Glutamatergic neuron (in vitro differentiated cells): Measurements from ENCODE around the gene UGGT2. TPM values are rescaled to one million over a fixed set of nuclear protein-coding genes. Genes with fewer than 3 reads are reported as not detected.

ENCODE experiments used
- DNase-seq: peaks from one replicate; pipeline ENCODE4 v3.0.0; 2022
- H3K27ac Mint-ChIP-seq: one replicate; pipeline ENCODE4 v1.8.0; 2020; ENCODE audit warnings: mild to moderate bottlenecking, mixed read lengths, inconsistent platforms; ENCODE audit not compliant: unreplicated experiment
- H3K27me3 Mint-ChIP-seq: one replicate; pipeline ENCODE4 v1.8.0; 2020; ENCODE audit warnings: mild to moderate bottlenecking, moderate library complexity, mixed read lengths, inconsistent platforms; ENCODE audit not compliant: unreplicated experiment
- H3K36me3 Mint-ChIP-seq: one replicate; pipeline ENCODE4 v1.8.0; 2020; ENCODE audit warnings: mild to moderate bottlenecking, mixed read lengths, inconsistent platforms; ENCODE audit not compliant: unreplicated experiment
- H3K4me1 Mint-ChIP-seq: one replicate; pipeline ENCODE4 v1.8.0; 2020; ENCODE audit warnings: mild to moderate bottlenecking, low read depth, mixed read lengths, inconsistent platforms; ENCODE audit not compliant: unreplicated experiment
- H3K4me3 Mint-ChIP-seq: one replicate; pipeline ENCODE4 v1.8.0; 2020; ENCODE audit warnings: mild to moderate bottlenecking, mixed read lengths, inconsistent platforms; ENCODE audit not compliant: unreplicated experiment
- H3K9me3 Mint-ChIP-seq: one replicate; pipeline ENCODE4 v1.8.0; 2020; ENCODE audit warnings: mild to moderate bottlenecking, moderate library complexity, mixed read lengths, inconsistent platforms; ENCODE audit not compliant: unreplicated experiment
- CTCF ChIP-seq: fragments of 200-600 bp; sonication (generic); IDR thresholded peaks from one replicate; pipeline ENCODE4 v1.5.0; 2021; ENCODE audit not compliant: partially characterized antibody, unreplicated experiment
- total RNA-seq: library from RNA; stranded (reverse); fragmentation: NEBNext Ultra II Directional; extraction: Animal tissue kit (Norgen Biotek cat#: 25700); gene quantifications from one replicate; pipeline ENCODE4 v1.2.1, GENCODE V29; 2021; ENCODE audit not compliant: unreplicated experiment

Gene UGGT2
- total RNA-seq, 1 donor from 2014 or later, result 34.6 TPM

GRCh38 chr13:96032717-96033116 is 20.5 kb downstream of the UGGT2 start:
- no peak for DNase-seq
- Mint-ChIP-seq H3K4me3 (no peak overlapping the region), H3K27ac (no peak overlapping the region), H3K4me1 (no peaks in the 10 kb centered on the region), H3K27me3 (peaks cover 1% of the 10 kb centered on the region), H3K9me3 (peaks cover 4% of the 10 kb centered on the region), H3K36me3 (no peaks in the 10 kb centered on the region)
- no peak for TF ChIP-seq CTCF

GRCh38 chr13:96029002-96029401 is 24.2 kb downstream of the UGGT2 start:
- DNase-seq, result no peak
- TF ChIP-seq CTCF, result no peak
- Mint-ChIP-seq H3K9me3 (peaks cover 3% of the 10 kb centered on the region), H3K4me3 (no peak overlapping the region), H3K4me1 (no peaks in the 10 kb centered on the region), H3K36me3 (no peaks in the 10 kb centered on the region), H3K27me3 (peaks cover 1% of the 10 kb centered on the region), H3K27ac (no peak overlapping the region)

GRCh38 chr13:96027496-96027895 is 25.7 kb downstream of the UGGT2 start:
- no peaks in the 10 kb centered on the region for H3K9me3 Mint-ChIP-seq
- no peaks in the 10 kb centered on the region for H3K36me3 Mint-ChIP-seq
- no peak overlapping the region for H3K4me3 Mint-ChIP-seq
- H3K27me3 Mint-ChIP-seq, result peaks cover 1% of the 10 kb centered on the region
- DNase-seq, result no peak
- H3K27ac Mint-ChIP-seq, result no peak overlapping the region
- H3K4me1 Mint-ChIP-seq, result no peaks in the 10 kb centered on the region
- TF ChIP-seq CTCF, result no peak

GRCh38 chr13:96025283-96025682 is 27.9 kb downstream of the UGGT2 start:
- H3K27me3 Mint-ChIP-seq, result peaks cover 1% of the 10 kb centered on the region
- H3K9me3 Mint-ChIP-seq, result no peaks in the 10 kb centered on the region
- peaks cover 2% of the 10 kb centered on the region for H3K4me1 Mint-ChIP-seq
- no peaks in the 10 kb centered on the region for H3K36me3 Mint-ChIP-seq
- no peak overlapping the region for H3K4me3 Mint-ChIP-seq
- no peak for TF ChIP-seq CTCF
- no peak overlapping the region for H3K27ac Mint-ChIP-seq
- no peak for DNase-seq

- Mint-ChIP-seq H3K4me3 (no peak overlapping the region), H3K27ac (no peak overlapping the region), H3K9me3 (peaks cover 2% of the 10 kb centered on the region), H3K36me3 (peaks cover 10% of the 10 kb centered on the region), H3K27me3 (peaks cover 2% of the 10 kb centered on the region), H3K4me1 (peaks cover 14% of the 10 kb centered on the region)
- DNase-seq, result no peak
- no peak for TF ChIP-seq CTCF
These were observed 32.3 kb downstream of the UGGT2 start for GRCh38 chr13:96020931-96021330.
